Measurements from ENCODE around the gene PTK7.
"Not testable (repeated sequence)": the region's sequence is repeated elsewhere in the genome, so short reads cannot be mapped to it uniquely, and the experiment has no call there.

Gene PTK7

GRCh38 chr6:43120101-43120763, 44.1 kb downstream of the PTK7 start:
- DNase-seq, result no peak

GRCh38 chr6:43120944-43121913, 45.1 kb downstream of the PTK7 start:
- peak; percentile 98 for DNase-seq

DNA sequence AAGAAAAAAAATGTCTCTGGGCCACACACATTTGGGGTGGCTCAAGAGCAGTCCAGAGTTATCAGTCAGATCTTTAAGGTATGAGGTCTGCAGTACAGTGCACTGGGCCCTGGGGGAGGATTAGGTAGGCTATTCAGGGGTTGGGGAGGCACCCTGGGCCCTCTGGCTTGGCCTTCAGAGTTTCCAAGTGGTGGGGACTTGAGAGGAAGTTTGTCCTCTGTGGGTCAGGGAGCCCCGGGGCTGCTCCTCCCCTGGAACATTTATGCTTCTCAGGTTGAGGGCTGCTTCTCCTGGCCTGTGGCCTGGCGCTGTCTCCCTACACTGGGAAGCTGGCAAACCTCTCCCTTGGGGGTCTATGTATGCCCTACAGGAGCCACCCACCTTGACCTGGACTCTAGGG, 46.0 kb downstream of the PTK7 start:
- no peak for DNase-seq

- DNase-seq, result peak; percentile 33
Observed at GRCh38 chr6:43123461-43124314, 47.6 kb downstream of the PTK7 start.

DNA sequence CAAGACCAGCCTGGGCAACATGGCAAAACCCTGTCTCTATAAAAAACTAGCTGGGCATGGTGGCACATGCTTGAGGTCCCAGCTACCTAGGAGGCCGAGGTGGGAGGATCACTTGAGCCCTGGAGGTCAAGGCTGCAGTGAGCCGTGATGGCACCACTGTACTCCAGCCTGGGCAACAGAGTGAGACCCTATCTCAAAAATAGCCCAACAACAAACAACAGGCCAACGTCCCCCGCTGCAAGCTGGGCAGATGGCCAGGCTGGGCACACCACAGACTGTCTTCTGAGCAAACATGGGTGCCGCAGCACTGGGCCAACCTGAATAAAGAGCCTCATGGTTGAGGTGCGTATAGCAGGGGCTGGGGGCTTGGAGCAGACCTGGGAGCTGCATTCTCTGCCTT, 48.4 kb downstream of the PTK7 start:
- DNase-seq, result no peak

DNA sequence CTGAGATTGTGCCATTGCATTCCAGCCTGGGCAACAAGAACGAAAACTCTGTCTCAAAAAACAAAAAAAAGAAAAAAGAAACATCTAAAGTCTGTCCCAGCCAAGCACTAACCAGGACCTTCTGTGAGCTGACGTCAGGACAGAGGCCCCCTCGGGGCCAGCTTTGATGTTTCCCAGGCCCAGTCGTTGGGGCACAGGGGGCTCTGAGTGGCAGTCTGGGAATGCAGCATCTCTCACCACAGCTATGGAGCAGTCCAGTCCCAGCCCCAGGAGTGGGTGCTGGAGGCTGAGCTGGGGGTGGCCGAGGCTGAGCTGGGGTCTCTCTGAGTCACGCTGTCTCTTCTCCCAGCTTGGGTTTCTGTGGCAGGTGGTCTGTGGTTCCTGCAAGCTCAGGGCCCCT, 49.0 kb downstream of the PTK7 start:
- peak; percentile 99 for DNase-seq

- peak; percentile 64 for DNase-seq
Observed at GRCh38 chr6:43125555-43125954, 49.4 kb downstream of the PTK7 start.

- DNase-seq, result no peak
Observed at GRCh38 chr6:43127180-43127579, 51.1 kb downstream of the PTK7 start.

DNA sequence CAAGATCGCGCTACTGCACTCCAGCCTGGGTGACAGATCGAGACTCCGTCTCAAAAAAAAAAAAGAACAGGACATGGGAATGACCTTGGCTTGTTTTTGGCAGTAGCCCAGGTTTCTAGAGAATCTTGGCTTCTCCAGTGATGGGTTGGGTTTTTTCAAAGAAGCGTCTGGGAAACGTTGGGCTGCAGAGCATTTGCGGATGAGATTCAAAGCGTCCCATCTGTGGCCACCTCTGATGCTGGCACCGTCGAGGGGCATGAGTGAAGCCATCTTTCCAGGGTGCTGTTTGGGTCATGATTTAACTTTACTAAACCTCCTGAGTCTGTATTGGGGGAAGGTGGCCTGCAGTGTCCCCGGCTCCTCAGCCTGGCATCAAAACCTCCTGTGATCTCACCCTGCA, 51.8 kb downstream of the PTK7 start:
- DNase-seq, result peak; percentile 61

DNA sequence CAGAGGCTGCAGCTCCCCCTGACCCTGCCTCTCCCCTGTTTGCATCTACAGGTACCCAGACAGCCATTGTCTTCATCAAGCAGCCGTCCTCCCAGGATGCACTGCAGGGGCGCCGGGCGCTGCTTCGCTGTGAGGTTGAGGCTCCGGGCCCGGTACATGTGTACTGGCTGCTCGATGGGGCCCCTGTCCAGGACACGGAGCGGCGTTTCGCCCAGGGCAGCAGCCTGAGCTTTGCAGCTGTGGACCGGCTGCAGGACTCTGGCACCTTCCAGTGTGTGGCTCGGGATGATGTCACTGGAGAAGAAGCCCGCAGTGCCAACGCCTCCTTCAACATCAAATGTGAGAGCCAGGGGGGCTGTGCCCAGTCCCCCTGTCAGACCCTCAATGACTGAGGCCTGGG, 52.8 kb downstream of the PTK7 start:
- no peak for DNase-seq

- peak; percentile 51 for DNase-seq
Observed at GRCh38 chr6:43129434-43130194, 53.5 kb downstream of the PTK7 start.

GRCh38 chr6:43130429-43130828, 54.3 kb downstream of the PTK7 start:
- peak; percentile 53 for DNase-seq

DNA sequence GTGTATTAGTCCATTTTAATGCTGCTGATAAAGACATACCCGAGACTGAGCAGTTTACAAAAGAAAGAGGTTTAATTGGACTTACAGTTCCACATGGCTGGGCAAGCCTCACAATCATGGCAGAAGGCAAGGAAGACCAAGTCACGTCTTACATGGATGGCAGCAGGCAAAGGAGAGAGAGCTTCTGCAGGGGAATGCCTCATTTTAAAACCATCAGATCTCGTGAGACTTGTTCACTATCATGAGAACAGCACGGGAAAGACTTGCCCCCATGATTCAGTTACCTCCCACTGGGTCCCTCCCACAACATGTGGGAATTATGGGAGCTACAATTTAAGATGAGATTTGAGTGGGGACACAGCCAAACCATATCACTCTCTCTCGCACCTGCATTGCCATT, 55.3 kb downstream of the PTK7 start:
- not testable (repeated sequence) for DNase-seq

- DNase-seq, result no peak
Observed at GRCh38 chr6:43138267-43138666, 62.2 kb downstream of the PTK7 start.

DNA sequence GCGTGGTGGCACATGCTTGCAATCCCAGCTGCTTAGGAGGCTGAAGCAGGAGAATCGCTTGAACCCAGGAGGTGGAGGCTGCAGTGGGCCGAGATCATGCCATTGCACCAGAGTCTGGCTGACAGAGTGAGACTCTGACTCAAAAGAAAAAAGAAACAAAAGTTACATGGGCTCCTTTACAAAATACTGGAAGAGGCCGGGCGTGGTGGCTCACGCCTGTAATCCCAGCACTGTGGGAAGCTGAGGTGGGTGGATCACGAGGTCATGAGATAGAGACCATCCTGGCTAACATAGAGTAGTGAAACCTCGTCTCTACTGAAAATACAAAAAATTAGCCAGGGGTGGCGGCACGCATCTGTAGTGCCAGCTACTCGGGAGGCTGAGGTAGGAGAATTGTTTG, 63.9 kb downstream of the PTK7 start:
- DNase-seq, result not testable (repeated sequence)

- DNase-seq, result no peak
Observed at GRCh38 chr6:43141644-43142043, 65.5 kb downstream of the PTK7 start.

DNA sequence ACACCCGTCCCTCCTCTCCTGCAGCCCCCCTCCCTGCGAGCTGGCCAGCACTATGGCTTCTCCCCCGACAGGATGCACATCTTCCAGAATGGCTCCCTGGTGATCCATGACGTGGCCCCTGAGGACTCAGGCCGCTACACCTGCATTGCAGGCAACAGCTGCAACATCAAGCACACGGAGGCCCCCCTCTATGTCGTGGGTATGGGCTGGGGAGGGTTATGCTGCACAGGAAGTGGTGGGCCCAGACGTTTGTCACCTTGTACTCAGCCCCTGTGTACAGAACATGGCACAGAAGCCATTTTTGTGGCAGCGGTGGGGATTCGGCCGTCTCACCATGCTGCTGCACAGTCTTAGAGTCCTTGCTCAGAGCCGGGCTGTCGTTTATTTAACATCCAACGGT, 66.0 kb downstream of the PTK7 start:
- no peak for DNase-seq

- DNase-seq, result peak; percentile 95
Observed at GRCh38 chr6:43143235-43144128, 67.4 kb downstream of the PTK7 start.

DNA sequence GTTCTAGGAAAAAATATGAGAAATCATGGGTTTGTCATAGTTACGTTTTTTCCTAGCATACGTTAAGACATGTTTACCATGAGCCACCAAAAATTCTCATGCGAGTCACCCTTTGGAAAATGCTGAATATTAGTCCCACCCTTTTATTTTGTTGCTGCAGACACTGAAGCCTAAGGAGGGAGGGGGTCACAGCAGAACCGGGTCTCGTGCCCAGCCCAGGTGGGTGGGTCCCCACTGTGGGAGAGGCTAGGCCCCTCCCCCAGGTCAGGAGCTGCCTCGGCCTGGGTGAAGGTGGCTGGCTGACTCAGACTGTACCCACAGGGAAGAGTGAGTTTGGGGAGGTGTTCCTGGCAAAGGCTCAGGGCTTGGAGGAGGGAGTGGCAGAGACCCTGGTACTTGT, 68.8 kb downstream of the PTK7 start:
- DNase-seq, result no peak

DNA sequence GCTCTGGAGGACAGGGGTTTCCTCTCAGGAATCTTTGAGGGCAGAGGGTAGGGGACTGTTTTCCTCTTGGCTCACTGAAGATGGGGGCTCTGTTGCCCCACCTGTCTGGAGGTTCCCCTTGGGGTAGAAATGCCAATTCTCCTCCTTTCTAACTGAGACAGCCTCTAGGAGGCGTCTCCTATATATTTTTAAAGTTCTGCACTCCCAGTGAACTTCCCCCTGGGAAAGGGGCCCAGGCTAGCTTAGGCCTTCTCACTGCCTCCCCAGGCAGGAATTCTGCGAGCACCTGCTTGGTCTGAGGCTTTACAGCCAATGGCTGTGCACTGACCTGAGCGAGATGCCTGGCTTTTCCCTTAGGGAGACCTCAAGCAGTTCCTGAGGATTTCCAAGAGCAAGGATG, 70.1 kb downstream of the PTK7 start:
- DNase-seq, result no peak

All from fibroblast of skin of abdomen (primary cell).